Measurements from ENCODE around the gene CCNDBP1.

DNA sequence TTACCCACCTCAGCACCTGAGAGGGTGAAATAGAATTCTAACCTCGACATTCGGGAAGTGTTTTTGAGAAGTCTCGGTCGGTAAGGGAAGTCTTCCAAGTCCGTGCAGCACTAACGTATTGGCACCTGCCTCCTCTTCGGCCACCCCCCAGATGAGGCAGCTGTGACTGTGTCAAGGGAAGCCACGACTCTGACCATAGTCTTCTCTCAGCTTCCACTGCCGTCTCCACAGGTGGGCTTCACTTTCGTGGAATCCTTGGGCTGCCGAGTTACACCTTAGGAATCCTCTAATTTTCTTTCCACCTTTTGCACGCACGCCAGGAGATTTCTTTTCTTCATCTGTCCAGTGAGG is 775 bp downstream of the CCNDBP1 start:
- TF ChIP-seq, protein P1, sequence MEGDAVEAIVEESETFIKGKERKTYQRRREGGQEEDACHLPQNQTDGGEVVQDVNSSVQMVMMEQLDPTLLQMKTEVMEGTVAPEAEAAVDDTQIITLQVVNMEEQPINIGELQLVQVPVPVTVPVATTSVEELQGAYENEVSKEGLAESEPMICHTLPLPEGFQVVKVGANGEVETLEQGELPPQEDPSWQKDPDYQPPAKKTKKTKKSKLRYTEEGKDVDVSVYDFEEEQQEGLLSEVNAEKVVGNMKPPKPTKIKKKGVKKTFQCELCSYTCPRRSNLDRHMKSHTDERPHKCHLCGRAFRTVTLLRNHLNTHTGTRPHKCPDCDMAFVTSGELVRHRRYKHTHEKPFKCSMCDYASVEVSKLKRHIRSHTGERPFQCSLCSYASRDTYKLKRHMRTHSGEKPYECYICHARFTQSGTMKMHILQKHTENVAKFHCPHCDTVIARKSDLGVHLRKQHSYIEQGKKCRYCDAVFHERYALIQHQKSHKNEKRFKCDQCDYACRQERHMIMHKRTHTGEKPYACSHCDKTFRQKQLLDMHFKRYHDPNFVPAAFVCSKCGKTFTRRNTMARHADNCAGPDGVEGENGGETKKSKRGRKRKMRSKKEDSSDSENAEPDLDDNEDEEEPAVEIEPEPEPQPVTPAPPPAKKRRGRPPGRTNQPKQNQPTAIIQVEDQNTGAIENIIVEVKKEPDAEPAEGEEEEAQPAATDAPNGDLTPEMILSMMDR (IDR thresholded peaks at IDR 0.05), result peak; percentile 12; the same call in 1 of the 2 replicates
- TF ChIP-seq FOXM1 (IDR thresholded peaks at IDR 0.05; ENCODE audit: low read depth), result no peak
- no peak for TF ChIP-seq POLR2AphosphoS5 (IDR thresholded peaks at IDR 0.05; ENCODE audit: low read depth, low read length)
- TF ChIP-seq, protein P2, sequence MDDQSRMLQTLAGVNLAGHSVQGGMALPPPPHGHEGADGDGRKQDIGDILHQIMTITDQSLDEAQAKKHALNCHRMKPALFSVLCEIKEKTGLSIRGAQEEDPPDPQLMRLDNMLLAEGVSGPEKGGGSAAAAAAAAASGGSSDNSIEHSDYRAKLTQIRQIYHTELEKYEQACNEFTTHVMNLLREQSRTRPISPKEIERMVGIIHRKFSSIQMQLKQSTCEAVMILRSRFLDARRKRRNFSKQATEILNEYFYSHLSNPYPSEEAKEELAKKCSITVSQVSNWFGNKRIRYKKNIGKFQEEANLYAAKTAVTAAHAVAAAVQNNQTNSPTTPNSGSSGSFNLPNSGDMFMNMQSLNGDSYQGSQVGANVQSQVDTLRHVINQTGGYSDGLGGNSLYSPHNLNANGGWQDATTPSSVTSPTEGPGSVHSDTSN (IDR thresholded peaks at IDR 0.05), result no peak
